Lower leg skin (tissue), 4 donors: ENCODE measurements around the gene MBD5. TPM values are rescaled to one million over a fixed set of nuclear protein-coding genes. Genes with fewer than 3 reads are reported as not detected.
"Not testable (repeated sequence)": the region's sequence is repeated elsewhere in the genome, so short reads cannot be mapped to it uniquely, and the experiment has no call there.

Source experiments
- DNase-seq, 2 donors: peaks; one replicate each; pipeline ENCODE4 v3.0.0-alpha.2; 2019; ENCODE audit warnings: low spot score in 2 of 2
- H3K4me3 ChIP-seq: fragments of 200-600 bp; sonication (generic); 2 replicates; pipeline ENCODE4 v1.5.1; 2017; ENCODE audit warnings: mild to moderate bottlenecking, low read depth; ENCODE audit not compliant: poor library complexity, severe bottlenecking
- POLR2A ChIP-seq, 2 donors: fragments of 450-650 bp; IDR thresholded peaks; one replicate each; pipeline ENCODE4 v1.6.1; 2016 to 2017; ENCODE audit warnings: antibody characterized with exemption in 2 of 2, mild to moderate bottlenecking in 1 of 2, moderate library complexity in 1 of 2
- WGBS, 2 donors: methylation state at CpG; one replicate each; pipeline ENCODE4 v1.1.5; 2018; 5-methylcytosine and 5-hydroxymethylcytosine counted together
- intact Hi-C: fragments of 100-400 bp; cut with DNase I; formaldehyde crosslinking; loops from one replicate; pipeline ENCODE4 v1.15.0; 2023; ENCODE audit warnings: low total_unique reads
- total RNA-seq, 4 donors: library from RNA; depleted of rRNA; stranded (reverse); fragments of >200 nt; gene quantifications; one replicate each; pipeline ENCODE4 v1.1.0, GENCODE V29; 2016
- TF ChIP-seq, protein P1 (sequence below), 3 donors: fragments of 450-650 bp; IDR thresholded peaks; one replicate each; pipeline ENCODE4 v1.5.1; 2016; ENCODE audit warnings: antibody characterized with exemption in 3 of 3, mild to moderate bottlenecking in 3 of 3, moderate library complexity in 2 of 3

MBD5 gene
- total RNA-seq, 4 donors from 2014 or later = 13.5 to 22.3 (median 17.4) TPM

DNA sequence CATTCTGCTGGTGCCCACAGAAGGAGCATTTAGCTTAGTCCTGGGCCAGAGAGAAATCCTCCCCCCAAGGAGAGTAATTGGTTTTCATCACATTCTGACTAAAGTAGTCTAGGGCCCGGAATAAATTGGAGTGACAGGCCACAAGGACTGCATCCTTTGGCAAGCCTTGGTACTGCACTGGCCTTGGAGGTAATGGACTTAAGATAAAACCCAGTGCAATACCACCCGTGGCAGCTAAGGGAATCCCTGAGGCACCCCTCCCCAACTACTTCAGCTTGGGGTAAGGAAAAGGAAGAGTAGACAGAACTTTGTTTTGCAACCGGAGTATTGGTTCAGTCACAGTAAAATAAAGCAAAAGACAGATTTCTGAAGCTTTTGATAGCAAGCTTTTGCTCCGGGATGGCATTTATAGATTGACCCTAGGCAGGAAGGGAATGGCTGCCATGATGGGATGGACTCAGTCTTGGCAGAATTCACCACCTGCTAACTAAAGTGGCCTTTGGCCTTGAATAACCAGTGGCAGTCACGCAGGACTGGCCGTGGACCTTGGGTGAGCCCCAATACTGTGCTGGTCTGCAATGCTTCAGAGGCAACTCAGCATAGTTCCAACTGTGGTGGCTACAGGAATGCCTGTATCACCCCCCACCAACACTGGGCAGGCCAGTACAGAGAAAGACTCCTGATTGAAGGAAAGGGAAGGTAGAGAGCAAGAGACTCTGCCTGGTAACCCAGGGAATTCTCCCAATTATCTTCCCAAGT is 14.5 kb upstream of the MBD5 start:
- intact Hi-C loops = no loop called here
- H3K4me3 ChIP-seq = no peak overlapping the region
- DNase-seq = no peak
- TF ChIP-seq POLR2A (IDR thresholded peaks at IDR 0.05) = no peak
- TF ChIP-seq, protein P1, sequence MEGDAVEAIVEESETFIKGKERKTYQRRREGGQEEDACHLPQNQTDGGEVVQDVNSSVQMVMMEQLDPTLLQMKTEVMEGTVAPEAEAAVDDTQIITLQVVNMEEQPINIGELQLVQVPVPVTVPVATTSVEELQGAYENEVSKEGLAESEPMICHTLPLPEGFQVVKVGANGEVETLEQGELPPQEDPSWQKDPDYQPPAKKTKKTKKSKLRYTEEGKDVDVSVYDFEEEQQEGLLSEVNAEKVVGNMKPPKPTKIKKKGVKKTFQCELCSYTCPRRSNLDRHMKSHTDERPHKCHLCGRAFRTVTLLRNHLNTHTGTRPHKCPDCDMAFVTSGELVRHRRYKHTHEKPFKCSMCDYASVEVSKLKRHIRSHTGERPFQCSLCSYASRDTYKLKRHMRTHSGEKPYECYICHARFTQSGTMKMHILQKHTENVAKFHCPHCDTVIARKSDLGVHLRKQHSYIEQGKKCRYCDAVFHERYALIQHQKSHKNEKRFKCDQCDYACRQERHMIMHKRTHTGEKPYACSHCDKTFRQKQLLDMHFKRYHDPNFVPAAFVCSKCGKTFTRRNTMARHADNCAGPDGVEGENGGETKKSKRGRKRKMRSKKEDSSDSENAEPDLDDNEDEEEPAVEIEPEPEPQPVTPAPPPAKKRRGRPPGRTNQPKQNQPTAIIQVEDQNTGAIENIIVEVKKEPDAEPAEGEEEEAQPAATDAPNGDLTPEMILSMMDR (IDR thresholded peaks at IDR 0.05) = no peak
- WGBS, 2 donors = 83 to 96% methylated on average over 6 of the region's 6 CpGs

GRCh38 chr2:148007219-148007900 is 13.5 kb upstream of the MBD5 start:
- intact Hi-C loops = no loop called here
- no peak overlapping the region for H3K4me3 ChIP-seq
- DNase-seq = no peak
- 78 to 97% methylated on average over 5 of the region's 5 CpGs for WGBS, 2 donors
- no peak for TF ChIP-seq POLR2A (IDR thresholded peaks at IDR 0.05)
- TF ChIP-seq, protein P1 (IDR thresholded peaks at IDR 0.05) = no peak

GRCh38 chr2:148008411-148008810 is 12.5 kb upstream of the MBD5 start:
- H3K4me3 ChIP-seq, DNase-seq, intact Hi-C loops: not testable (repeated sequence)
- 95 to 96% methylated on average over 7 of the region's 7 CpGs for WGBS, 2 donors

DNA sequence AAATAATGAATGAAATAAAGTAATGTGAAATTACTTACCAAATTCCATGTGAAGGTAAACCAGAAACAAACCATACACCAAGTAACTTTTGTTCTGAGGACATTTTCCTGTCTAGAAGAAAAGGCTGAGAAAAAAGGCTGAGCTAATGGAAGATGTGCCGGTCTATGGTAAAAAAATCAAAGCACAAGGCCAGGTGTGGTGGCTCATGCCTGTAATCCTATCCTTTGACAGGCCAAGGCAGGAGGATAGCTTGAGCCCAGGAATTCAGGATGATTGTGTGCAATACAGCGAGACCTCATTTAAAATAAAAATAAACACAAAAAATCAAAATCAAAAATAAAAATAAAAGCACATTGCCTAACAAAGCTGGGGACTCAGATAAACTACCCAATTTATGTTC is 7.0 kb upstream of the MBD5 start:
- intact Hi-C loops = loop anchor here (10.0 kb wide), 1 partner anchor 649 kb away; no protein-coding TSS in a partner anchor
- no peak for DNase-seq
- WGBS, 2 donors = 95 to 98% methylated on average over 2 of the region's 2 CpGs
- no peak overlapping the region for H3K4me3 ChIP-seq
- TF ChIP-seq, protein P1 (IDR thresholded peaks at IDR 0.05) = no peak
- no peak for TF ChIP-seq POLR2A (IDR thresholded peaks at IDR 0.05)

- no peak overlapping the region for H3K4me3 ChIP-seq
- WGBS, 2 donors = 85 to 91% methylated on average over 5 of the region's 5 CpGs
- no peak for TF ChIP-seq POLR2A (IDR thresholded peaks at IDR 0.05)
- TF ChIP-seq, protein P1 (IDR thresholded peaks at IDR 0.05) = no peak
- no peak for DNase-seq
- intact Hi-C loops = loop anchor here (10.0 kb wide), 1 partner anchor 650 kb away; no protein-coding TSS in a partner anchor
These were observed 6.3 kb upstream of the MBD5 start for GRCh38 chr2:148014616-148015015.
